Measurements from ENCODE around the gene NAT9. TPM values are rescaled to one million over a fixed set of nuclear protein-coding genes. Genes with fewer than 3 reads are reported as not detected.

The NAT9 gene
- total and polyA plus RNA-seq, 4 donors: 27.1 to 47.4 (median 36.6) TPM

DNA sequence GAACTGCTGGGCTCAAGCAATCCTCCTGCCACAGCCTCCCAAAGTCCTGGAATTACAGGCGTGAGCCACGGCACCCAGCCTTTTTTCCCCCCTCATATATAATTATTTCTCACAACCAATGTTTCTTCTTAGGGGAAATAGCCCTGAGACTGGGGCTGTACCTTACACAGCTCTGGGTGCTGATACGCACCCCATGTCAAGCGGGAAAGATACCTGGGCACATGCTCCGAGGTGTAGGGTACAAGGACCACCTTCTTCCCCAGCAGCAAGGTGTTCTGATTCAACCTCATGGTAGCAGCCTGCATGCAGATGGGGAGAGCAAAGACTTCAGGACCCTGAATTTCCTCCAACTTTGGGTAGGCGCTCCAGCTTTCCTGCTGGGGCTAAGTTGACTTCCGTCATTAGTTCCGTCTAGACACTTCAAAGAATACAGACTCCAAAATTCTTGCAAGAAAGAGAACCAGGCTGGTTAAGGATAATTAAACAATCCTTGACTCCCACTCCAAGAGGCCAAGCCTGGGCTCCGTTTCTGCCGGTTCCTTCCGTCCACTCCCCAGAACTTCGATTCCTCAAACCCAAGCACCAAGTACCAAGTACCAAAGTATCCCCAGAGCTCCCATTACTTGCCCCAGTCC, 619 bp downstream of the NAT9 start:
- Histone ChIP-seq H3K36me3 (ENCODE audit: control insufficient read depth in 4 of 4, insufficient read depth in 4 of 4, low read length in 4 of 4) (peaks cover 6 to 33% (median 22%) of the 10 kb centered on the region in 4 donors), H3K27ac (ENCODE audit: low read depth in 1 of 2, low read length in 1 of 2) (peak overlapping the region; percentile 82 to 83), H3K27me3 (ENCODE audit: control insufficient read depth in 3 of 3, insufficient read depth in 3 of 3, low read length in 2 of 3) (no peaks in the 10 kb centered on the region), H3K9ac (ENCODE audit: insufficient read depth in 1 of 2, low read length in 2 of 2) (peak overlapping the region in 1 of 2 donors; percentile 79), H3K4me3 (peak overlapping the region; percentile 97), H3K9me3 (ENCODE audit: control insufficient read depth in 4 of 4, insufficient read depth in 3 of 4, low read length in 3 of 4) (no peaks in the 10 kb centered on the region), H3K4me1 (ENCODE audit: control insufficient read depth in 5 of 5, insufficient read depth in 5 of 5, low read length in 5 of 5) (peaks cover 0 to 15% (median 8%) of the 10 kb centered on the region in 5 donors)
- TF ChIP-seq, protein P1, sequence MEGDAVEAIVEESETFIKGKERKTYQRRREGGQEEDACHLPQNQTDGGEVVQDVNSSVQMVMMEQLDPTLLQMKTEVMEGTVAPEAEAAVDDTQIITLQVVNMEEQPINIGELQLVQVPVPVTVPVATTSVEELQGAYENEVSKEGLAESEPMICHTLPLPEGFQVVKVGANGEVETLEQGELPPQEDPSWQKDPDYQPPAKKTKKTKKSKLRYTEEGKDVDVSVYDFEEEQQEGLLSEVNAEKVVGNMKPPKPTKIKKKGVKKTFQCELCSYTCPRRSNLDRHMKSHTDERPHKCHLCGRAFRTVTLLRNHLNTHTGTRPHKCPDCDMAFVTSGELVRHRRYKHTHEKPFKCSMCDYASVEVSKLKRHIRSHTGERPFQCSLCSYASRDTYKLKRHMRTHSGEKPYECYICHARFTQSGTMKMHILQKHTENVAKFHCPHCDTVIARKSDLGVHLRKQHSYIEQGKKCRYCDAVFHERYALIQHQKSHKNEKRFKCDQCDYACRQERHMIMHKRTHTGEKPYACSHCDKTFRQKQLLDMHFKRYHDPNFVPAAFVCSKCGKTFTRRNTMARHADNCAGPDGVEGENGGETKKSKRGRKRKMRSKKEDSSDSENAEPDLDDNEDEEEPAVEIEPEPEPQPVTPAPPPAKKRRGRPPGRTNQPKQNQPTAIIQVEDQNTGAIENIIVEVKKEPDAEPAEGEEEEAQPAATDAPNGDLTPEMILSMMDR (IDR thresholded peaks at IDR 0.05; ENCODE audit: control extremely low read depth, extremely low read depth): no peak
- DNase-seq: no peak
- no peak for ATAC-seq (ENCODE audit: insufficient read depth, low FRiP score)
- WGBS, 2 donors: 36 to 39% methylated on average over 12 of the region's 12 CpGs

DNA sequence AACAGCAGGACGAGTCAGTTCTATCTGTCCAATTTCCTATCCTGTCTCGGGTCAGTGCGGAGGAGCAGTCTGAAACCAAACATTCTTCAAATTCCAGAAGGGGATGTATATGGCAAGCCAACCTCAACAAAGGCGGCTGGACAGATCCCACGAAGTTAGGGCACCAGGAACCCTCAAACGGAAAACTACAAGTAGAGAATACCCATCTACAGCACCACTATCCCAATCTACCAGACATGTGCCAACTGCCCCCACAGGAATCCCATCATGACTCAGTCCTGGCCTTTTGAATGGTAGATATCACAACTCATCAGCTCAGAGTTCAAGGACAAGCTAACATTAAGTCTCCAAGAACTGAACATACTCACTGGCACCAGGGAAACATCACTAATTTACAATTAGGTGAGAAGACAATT, 2.3 kb downstream of the NAT9 start:
- ATAC-seq (ENCODE audit: insufficient read depth, low FRiP score) (no peak), DNase-seq (no peak)
- Histone ChIP-seq H3K9ac (ENCODE audit: insufficient read depth in 1 of 2, low read length in 2 of 2) (no peak overlapping the region), H3K36me3 (ENCODE audit: control insufficient read depth in 4 of 4, insufficient read depth in 4 of 4, low read length in 4 of 4) (peaks cover 6 to 37% (median 23%) of the 10 kb centered on the region in 4 donors), H3K9me3 (ENCODE audit: control insufficient read depth in 4 of 4, insufficient read depth in 3 of 4, low read length in 3 of 4) (no peaks in the 10 kb centered on the region), H3K27ac (ENCODE audit: low read depth in 1 of 2, low read length in 1 of 2) (peak overlapping the region in 1 of 2 donors; percentile 2), H3K4me3 (no peak overlapping the region), H3K4me1 (ENCODE audit: control insufficient read depth in 5 of 5, insufficient read depth in 5 of 5, low read length in 5 of 5) (peaks cover 0 to 15% (median 8%) of the 10 kb centered on the region in 5 donors), H3K27me3 (ENCODE audit: control insufficient read depth in 3 of 3, insufficient read depth in 3 of 3, low read length in 2 of 3) (no peaks in the 10 kb centered on the region)
- WGBS, 2 donors: 68 to 73% methylated on average over 6 of the region's 6 CpGs
- TF ChIP-seq, protein P1 (IDR thresholded peaks at IDR 0.05; ENCODE audit: control extremely low read depth, extremely low read depth): no peak

DNA sequence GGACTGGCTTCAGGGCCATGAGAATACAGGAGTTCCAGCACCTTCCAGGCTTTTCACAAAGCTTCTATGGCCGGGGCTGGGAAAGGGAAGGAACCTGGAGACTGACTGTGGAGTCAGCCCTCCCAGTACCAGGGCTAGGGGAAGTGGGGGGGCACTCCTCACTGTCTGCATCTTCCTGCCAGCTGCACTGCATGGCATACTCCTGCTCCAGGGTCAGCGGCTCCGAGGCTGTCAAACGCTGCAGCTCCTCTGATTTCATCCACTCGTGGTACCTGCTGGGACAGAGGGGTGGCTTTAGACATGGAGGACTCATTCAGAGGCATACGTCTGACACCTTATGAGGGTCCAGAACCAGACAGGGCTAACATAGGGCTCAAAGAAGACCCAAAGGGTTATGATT, 2.7 kb downstream of the NAT9 start:
- peaks cover 6 to 38% (median 26%) of the 10 kb centered on the region in 4 donors for H3K36me3 ChIP-seq (ENCODE audit: control insufficient read depth in 4 of 4, insufficient read depth in 4 of 4, low read length in 4 of 4)
- H3K27ac ChIP-seq (ENCODE audit: low read depth in 1 of 2, low read length in 1 of 2): no peak overlapping the region
- WGBS, 2 donors: 87 to 90% methylated on average over 6 of the region's 6 CpGs
- no peak overlapping the region for H3K4me3 ChIP-seq
- H3K9me3 ChIP-seq (ENCODE audit: control insufficient read depth in 4 of 4, insufficient read depth in 3 of 4, low read length in 3 of 4): no peaks in the 10 kb centered on the region
- no peaks in the 10 kb centered on the region for H3K27me3 ChIP-seq (ENCODE audit: control insufficient read depth in 3 of 3, insufficient read depth in 3 of 3, low read length in 2 of 3)
- ATAC-seq (ENCODE audit: insufficient read depth, low FRiP score) (no peak), DNase-seq (no peak)
- no peak overlapping the region for H3K9ac ChIP-seq (ENCODE audit: insufficient read depth in 1 of 2, low read length in 2 of 2)
- TF ChIP-seq, protein P1 (IDR thresholded peaks at IDR 0.05; ENCODE audit: control extremely low read depth, extremely low read depth): no peak
- peaks cover 0 to 15% (median 8%) of the 10 kb centered on the region in 5 donors for H3K4me1 ChIP-seq (ENCODE audit: control insufficient read depth in 5 of 5, insufficient read depth in 5 of 5, low read length in 5 of 5)
